GM12878 (cell line): ENCODE data around the gene DNAH3. TPM values are rescaled to one million over a fixed set of nuclear protein-coding genes. Genes with fewer than 3 reads are reported as not detected.

Source experiments
- ATAC-seq: fragments of 200-7000 bp; cut with Tn5 transposase; 3 replicates; pipeline ENCODE4 v1.9.1; 2020; ENCODE audit warnings: mild to moderate bottlenecking, moderate library complexity
- BruUV-seq: library from RNA; stranded (reverse); fragments of 400-500 nt; replicated peaks from 2 replicates; lab custom pipeline; 2021; lab: Mats Ljungman, UMichigan
- CTCF ChIA-PET: fragments of 300-600 bp; sonication (Branson Sonifier 250); formaldehyde crosslinking; extraction: SDS; loops from one replicate; lab custom pipeline; 2021; ENCODE audit warnings: inconsistent platforms; lab: Yijun Ruan, JAX
- POLR2A ChIA-PET: fragments of 350-600 bp; formaldehyde crosslinking; extraction: SDS; loops from one replicate; lab custom pipeline; 2021; ENCODE audit warnings: inconsistent platforms; lab: Charles Lee
- RAD21 ChIA-PET: fragments of 300-600 bp; sonication (Branson Sonifier 250); formaldehyde crosslinking; loops from one replicate; lab custom pipeline; 2023; ENCODE audit warnings: antibody characterized with exemption; ENCODE audit not compliant: unreplicated experiment; lab: Charles Lee
- SMC1A ChIA-PET: fragments of 300-600 bp; sonication (Branson Sonifier 250); formaldehyde crosslinking; loops from one replicate; lab custom pipeline; 2023; ENCODE audit not compliant: unreplicated experiment, uncharacterized antibody; lab: Charles Lee
- DNase-seq: peaks from one replicate; pipeline ENCODE4 v3.0.0-alpha.2; 2011; ENCODE audit warnings: low read depth, low spot score
- FAIRE-seq: peaks from 3 replicates; lab custom pipeline; 2011; peaks lifted over from hg19 to GRCh38; lab: Jason Lieb, UNC
- H2AFZ ChIP-seq: 2 replicates; pipeline ENCODE4 v1.6.0; 2011; ENCODE audit warnings: low read depth, low read length, control low read depth; ENCODE audit not compliant: control insufficient read depth
- H3K27ac ChIP-seq: 2 replicates; pipeline ENCODE4 v1.5.1; 2011; ENCODE audit warnings: control low read depth; ENCODE audit not compliant: control insufficient read depth, insufficient read depth
- H3K27me3 ChIP-seq, 2 experiments: replicated peaks in 1 of 2; 2 replicates each; pipeline versions ENCODE4 v1.6.0 to v1.6.1; 2011; ENCODE audit warnings: low read length in 1 of 2; ENCODE audit not compliant: control insufficient read depth in 2 of 2, insufficient read depth in 2 of 2
- H3K36me3 ChIP-seq, 2 experiments: 2 replicates each; pipeline ENCODE4 v1.5.1; 2011; ENCODE audit warnings: low read length in 1 of 2; ENCODE audit not compliant: control insufficient read depth in 2 of 2, insufficient read depth in 2 of 2
- H3K4me1 ChIP-seq: 2 replicates; pipeline ENCODE4 v1.6.1; 2011; ENCODE audit warnings: mild to moderate bottlenecking, low read length, moderate library complexity, mixed read lengths; ENCODE audit not compliant: control insufficient read depth, insufficient read depth
- H3K4me2 ChIP-seq: 2 replicates; pipeline ENCODE4 v1.6.0; 2011; ENCODE audit warnings: control low read depth; ENCODE audit not compliant: control insufficient read depth, insufficient read depth
- H3K4me3 ChIP-seq: fragments of 200-600 bp; sonication (generic); 2 replicates; pipeline ENCODE4 v1.5.1; 2016
- H3K79me2 ChIP-seq: 2 replicates; pipeline ENCODE4 v1.6.0; 2011; ENCODE audit warnings: low read length; ENCODE audit not compliant: control insufficient read depth, insufficient read depth
- H3K9ac ChIP-seq: 2 replicates; pipeline ENCODE4 v1.8.0; 2011; ENCODE audit warnings: low read length, control low read depth, mixed read lengths; ENCODE audit not compliant: control insufficient read depth, insufficient read depth
- H3K9me3 ChIP-seq: replicated peaks from 3 replicates; pipeline ENCODE4 v1.5.1; 2011; ENCODE audit warnings: mild to moderate bottlenecking, low read length; ENCODE audit not compliant: control insufficient read depth, insufficient read depth
- H4K20me1 ChIP-seq: 2 replicates; pipeline ENCODE4 v1.6.0; 2011; ENCODE audit not compliant: control insufficient read depth, insufficient read depth
- BACH1 ChIP-seq: fragments of 450-650 bp; IDR thresholded peaks from 2 replicates; pipeline ENCODE4 v1.6.1; 2017; ENCODE audit warnings: mild to moderate bottlenecking, borderline replicate concordance
- LARP7 ChIP-seq: fragments of 450-650 bp; IDR thresholded peaks from 2 replicates; pipeline ENCODE4 v1.6.1; 2017; ENCODE audit warnings: mild to moderate bottlenecking
- NR2F1 ChIP-seq: fragments of 450-650 bp; conservative IDR thresholded peaks from 2 replicates; pipeline ENCODE4 v1.6.1; 2017; ENCODE audit warnings: mild to moderate bottlenecking
- SMAD5 ChIP-seq: IDR thresholded peaks from 2 replicates; pipeline ENCODE4 v1.6.1; 2016; ENCODE audit warnings: antibody characterized with exemption, low read depth
- WGBS: methylation state at CpG from one replicate; pipeline ENCODE4 v1.1.6; 2016; ENCODE audit warnings: low lambda C conversion rate; ENCODE audit not compliant: insufficient replicate concordance, insufficient coverage; ENCODE audit errors: missing lambda C conversion rate; 5-methylcytosine and 5-hydroxymethylcytosine counted together
- in situ Hi-C: fragments of 300-500 bp; cut with MboI; formaldehyde crosslinking; loops from 9 replicates; pipeline ENCODE4 v1.14.3; 2018; ENCODE audit warnings: mixed read lengths
- intact Hi-C: fragments of 100-400 bp; cut with micrococcal nuclease; formaldehyde crosslinking; loops from one replicate; pipeline ENCODE4 v1.14.2; 2022; ENCODE audit not compliant: unreplicated experiment
- polyA plus RNA-seq, 11 experiments: library from polyadenylated mRNA; depleted of rRNA in 4 of 11; unstranded in 6 of 11; stranded (reverse) in 5 of 11; fragments of >200 nt; fragmentation: Nextera tagmentation in 4 of 11; fragmentation: Illumina TruSeq in 1 of 11; extraction: Ambion mirVana in 4 of 11; extraction: Trizol in 1 of 11; gene quantifications; 1 replicate in 1 of 11; 2 replicates in 10 of 11; pipeline versions ENCODE4 v1.2.1 to v1.2.3, GENCODE V29; 2011 to 2016; ENCODE audit warnings: inconsistent platforms in 2 of 11, missing spikeins in 2 of 11, low read depth in 1 of 11
- total RNA-seq, 4 experiments: library from RNA; depleted of rRNA in 3 of 4; stranded (reverse); fragments of >200 nt in 3 of 4; fragmentation: Illumina TruSeq in 1 of 4; extraction: Trizol in 1 of 4; gene quantifications; 2 replicates each; pipeline versions ENCODE4 v1.2.1 to v1.2.3, GENCODE V29; 2013 to 2021
- TF ChIP-seq, protein P1 (sequence below): fragments of 150-350 bp; IDR thresholded peaks from 2 replicates; pipeline ENCODE4 v1.6.1; 2016; ENCODE audit warnings: low read depth, low read length
- TF ChIP-seq, protein P2 (sequence below): IDR thresholded peaks from 2 replicates; pipeline ENCODE4 v1.6.1; 2012; ENCODE audit warnings: low read depth, low read length, improper control_type of control experiment

DNAH3 gene
- total and polyA plus RNA-seq, 10 of the 15 experiments (the other 5 are each of a cell fraction or from before 2014, with no cell fraction given): under 0.01 to 0.04 (median 0.04) TPM; not detected in 5

DNA sequence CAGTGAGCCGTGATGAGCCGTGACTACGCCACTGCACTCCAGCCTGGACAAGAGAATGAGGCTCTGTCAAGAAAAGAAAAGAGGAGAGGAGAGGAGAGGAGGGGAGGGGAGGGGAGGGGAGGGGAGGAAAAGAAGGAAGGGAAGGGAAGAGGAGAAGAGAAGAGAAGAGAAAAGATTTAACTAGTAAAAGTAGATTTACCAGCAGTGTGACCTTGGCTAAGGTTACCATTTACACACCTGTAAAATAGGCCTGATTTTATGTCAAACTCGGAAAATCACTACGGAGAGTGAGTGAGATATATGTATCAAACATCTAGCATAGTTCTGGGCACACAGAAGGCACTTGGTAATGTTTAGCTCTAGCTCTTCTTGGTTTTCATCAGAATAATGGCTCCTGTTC is 140.8 kb downstream of the DNAH3 start:
- no peak overlapping the region for H3K9ac ChIP-seq
- TF ChIP-seq SMAD5: no peak
- TF ChIP-seq, protein P1, sequence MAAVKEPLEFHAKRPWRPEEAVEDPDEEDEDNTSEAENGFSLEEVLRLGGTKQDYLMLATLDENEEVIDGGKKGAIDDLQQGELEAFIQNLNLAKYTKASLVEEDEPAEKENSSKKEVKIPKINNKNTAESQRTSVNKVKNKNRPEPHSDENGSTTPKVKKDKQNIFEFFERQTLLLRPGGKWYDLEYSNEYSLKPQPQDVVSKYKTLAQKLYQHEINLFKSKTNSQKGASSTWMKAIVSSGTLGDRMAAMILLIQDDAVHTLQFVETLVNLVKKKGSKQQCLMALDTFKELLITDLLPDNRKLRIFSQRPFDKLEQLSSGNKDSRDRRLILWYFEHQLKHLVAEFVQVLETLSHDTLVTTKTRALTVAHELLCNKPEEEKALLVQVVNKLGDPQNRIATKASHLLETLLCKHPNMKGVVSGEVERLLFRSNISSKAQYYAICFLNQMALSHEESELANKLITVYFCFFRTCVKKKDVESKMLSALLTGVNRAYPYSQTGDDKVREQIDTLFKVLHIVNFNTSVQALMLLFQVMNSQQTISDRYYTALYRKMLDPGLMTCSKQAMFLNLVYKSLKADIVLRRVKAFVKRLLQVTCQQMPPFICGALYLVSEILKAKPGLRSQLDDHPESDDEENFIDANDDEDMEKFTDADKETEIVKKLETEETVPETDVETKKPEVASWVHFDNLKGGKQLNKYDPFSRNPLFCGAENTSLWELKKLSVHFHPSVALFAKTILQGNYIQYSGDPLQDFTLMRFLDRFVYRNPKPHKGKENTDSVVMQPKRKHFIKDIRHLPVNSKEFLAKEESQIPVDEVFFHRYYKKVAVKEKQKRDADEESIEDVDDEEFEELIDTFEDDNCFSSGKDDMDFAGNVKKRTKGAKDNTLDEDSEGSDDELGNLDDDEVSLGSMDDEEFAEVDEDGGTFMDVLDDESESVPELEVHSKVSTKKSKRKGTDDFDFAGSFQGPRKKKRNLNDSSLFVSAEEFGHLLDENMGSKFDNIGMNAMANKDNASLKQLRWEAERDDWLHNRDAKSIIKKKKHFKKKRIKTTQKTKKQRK: no peak
- TF ChIP-seq, protein P2, sequence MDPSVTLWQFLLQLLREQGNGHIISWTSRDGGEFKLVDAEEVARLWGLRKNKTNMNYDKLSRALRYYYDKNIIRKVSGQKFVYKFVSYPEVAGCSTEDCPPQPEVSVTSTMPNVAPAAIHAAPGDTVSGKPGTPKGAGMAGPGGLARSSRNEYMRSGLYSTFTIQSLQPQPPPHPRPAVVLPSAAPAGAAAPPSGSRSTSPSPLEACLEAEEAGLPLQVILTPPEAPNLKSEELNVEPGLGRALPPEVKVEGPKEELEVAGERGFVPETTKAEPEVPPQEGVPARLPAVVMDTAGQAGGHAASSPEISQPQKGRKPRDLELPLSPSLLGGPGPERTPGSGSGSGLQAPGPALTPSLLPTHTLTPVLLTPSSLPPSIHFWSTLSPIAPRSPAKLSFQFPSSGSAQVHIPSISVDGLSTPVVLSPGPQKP: no peak
- TF ChIP-seq NR2F1: no peak
- TF ChIP-seq BACH1: no peak
- TF ChIP-seq LARP7: no peak
- RAD21 ChIA-PET: no interaction called here
- no peaks in the 10 kb centered on the region for H4K20me1 ChIP-seq
- CTCF ChIA-PET: interaction anchor here (0.6 to 3.2 kb wide), 2 partner anchors 50 to 160 kb away, joined by 3 to 8 read pairs; no protein-coding TSS in a partner anchor
- no peak for FAIRE-seq
- in situ Hi-C loops: no loop called here
- H3K4me2 ChIP-seq: no peak overlapping the region
- no peak overlapping the region for H3K4me3 ChIP-seq
- DNase-seq: no peak
- H3K9me3 ChIP-seq: no peaks in the 10 kb centered on the region
- intact Hi-C loops: no loop called here
- no peaks in the 10 kb centered on the region for H3K79me2 ChIP-seq
- no peaks in the 10 kb centered on the region; a peak in 1 of 4 replicates for H3K27me3 ChIP-seq
- 37% methylated on average over 3 of the region's 5 CpGs for WGBS
- no peak for ATAC-seq
- H3K4me1 ChIP-seq: no peaks in the 10 kb centered on the region
- no TSS peak for BruUV-seq
- SMC1A ChIA-PET: no interaction called here
- H2AFZ ChIP-seq: no peak overlapping the region
- no peaks in the 10 kb centered on the region for H3K36me3 ChIP-seq
- POLR2A ChIA-PET: no interaction called here
- no peak overlapping the region for H3K27ac ChIP-seq
